Pancreas (tissue), 10 donors: Measurements from ENCODE around the gene DNM3. TPM values are rescaled to one million over a fixed set of nuclear protein-coding genes. Genes with fewer than 3 reads are reported as not detected.

Experiments used
- ATAC-seq, 4 donors: fragments of 200-7000 bp; cut with Tn5 transposase; one replicate each; pipeline versions ENCODE4 v1.8.0 to v1.9.1; 2020; ENCODE audit warnings: mild to moderate bottlenecking in 4 of 4, moderate library complexity in 4 of 4
- DNase-seq, 6 donors: peaks; one replicate each; pipeline ENCODE4 v3.0.0-alpha.2; 2020
- FAIRE-seq: peaks from 2 replicates; lab custom pipeline; 2012; peaks lifted over from hg19 to GRCh38; lab: Jason Lieb, UNC
- H3K27ac ChIP-seq, 4 donors: fragments of 200-600 bp; sonication (generic); 1 replicate in 3 of 4; 2 replicates in 1 of 4; pipeline versions ENCODE4 v1.5.0 to v1.8.0; 2020
- H3K27me3 ChIP-seq, 4 donors: fragments of 200-600 bp; one replicate each; pipeline ENCODE4 v1.8.0; 2021
- H3K36me3 ChIP-seq, 3 donors: fragments of 200-600 bp; sonication (generic) in 1 of 3; one replicate each; pipeline versions ENCODE4 v1.5.0 to v1.8.0; 2020 to 2021
- H3K4me1 ChIP-seq, 3 donors: fragments of 200-600 bp; one replicate each; pipeline ENCODE4 v1.8.0; 2021
- H3K4me3 ChIP-seq, 4 donors: fragments of 200-600 bp; sonication (generic) in 2 of 4; one replicate each; pipeline versions ENCODE4 v1.5.0 to v1.8.0; 2020 to 2021
- H3K9me3 ChIP-seq, 4 donors: fragments of 200-600 bp; one replicate each; pipeline ENCODE4 v1.8.0; 2021
- WGBS, 2 donors: extraction: QIAGEN DNeasy Blood & Tissue Kit; methylation state at CpG; one replicate each; pipeline ENCODE4 v1.1.7; 2013; 5-methylcytosine and 5-hydroxymethylcytosine counted together
- intact Hi-C, 3 donors: fragments of 100-400 bp; cut with DNase I; formaldehyde crosslinking; loops; one replicate each; pipeline versions ENCODE4 v1.11.1 to v1.14.2; 2022
- polyA plus RNA-seq, 2 donors: library from polyadenylated mRNA; stranded (reverse); fragments of 200-250 nt; gene quantifications; one replicate each; pipeline ENCODE4 v1.2.3, GENCODE V29; 2013
- total RNA-seq, 6 donors: library from RNA; stranded (reverse); fragmentation: NEBNext Ultra II Directional in 4 of 6; extraction: Animal tissue kit (Norgen Biotek cat#: 25700) in 4 of 6; gene quantifications; one replicate each; pipeline versions ENCODE4 v1.2.1 to v1.2.4, GENCODE V29; 2021 to 2023
- TF ChIP-seq, protein P1 (sequence below), 4 donors: fragments of 200-600 bp; sonication (generic) in 3 of 4; IDR thresholded peaks; one replicate each; pipeline versions ENCODE4 v1.5.0 to v1.8.0; 2021; ENCODE audit warnings: antibody characterized with exemption in 4 of 4
- donor health status: healthy with polysubstance abuse.
- donor health status: DM: no; HTN: no; CAD: no; lungs with moderate emphysema.
- donor health status: DM: no; HTN: no; CAD: no.
- donor health status: control.
- donor health status: control.
- donor health status: Bipolar disorder and iron deficiency.
- donor health status: DM: yes; HTN: yes; CAD: no.
- donor health status: DM: no; HTN: no; CAD: no.
- donor health status: DM: no; HTN: no; CAD: no.
- donor health status: DM: yes; HTN: yes; CAD: no.

The DNM3 gene
- total and polyA plus RNA-seq, 8 donors: 0.40 to 1.3 (median 0.78) TPM

DNA sequence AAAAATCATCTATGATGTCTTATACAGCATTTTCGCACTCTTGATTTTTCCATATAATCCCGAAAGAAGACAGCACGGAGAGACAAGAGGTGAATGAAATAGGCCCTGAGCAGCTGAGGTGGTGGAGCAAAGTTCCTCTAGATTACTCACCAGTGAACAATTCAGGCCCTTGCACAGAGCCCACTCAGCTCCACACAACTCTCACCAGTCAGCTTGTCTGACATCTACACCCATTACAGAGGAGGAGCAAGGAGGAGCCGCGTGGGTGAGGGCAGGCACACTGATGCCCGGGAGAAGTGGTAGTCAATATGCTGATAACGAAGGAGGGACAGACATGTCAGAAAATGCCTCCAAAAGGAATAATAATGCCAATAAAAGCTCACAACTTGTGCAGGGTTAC is 59.9 kb downstream of the DNM3 start:
- H3K36me3 ChIP-seq: no peaks in the 10 kb centered on the region
- no peak overlapping the region for H3K4me3 ChIP-seq
- H3K27ac ChIP-seq: no peak overlapping the region
- H3K9me3 ChIP-seq: no peaks in the 10 kb centered on the region
- FAIRE-seq (no peak), DNase-seq (no peak), ATAC-seq (no peak)
- TF ChIP-seq, protein P1, sequence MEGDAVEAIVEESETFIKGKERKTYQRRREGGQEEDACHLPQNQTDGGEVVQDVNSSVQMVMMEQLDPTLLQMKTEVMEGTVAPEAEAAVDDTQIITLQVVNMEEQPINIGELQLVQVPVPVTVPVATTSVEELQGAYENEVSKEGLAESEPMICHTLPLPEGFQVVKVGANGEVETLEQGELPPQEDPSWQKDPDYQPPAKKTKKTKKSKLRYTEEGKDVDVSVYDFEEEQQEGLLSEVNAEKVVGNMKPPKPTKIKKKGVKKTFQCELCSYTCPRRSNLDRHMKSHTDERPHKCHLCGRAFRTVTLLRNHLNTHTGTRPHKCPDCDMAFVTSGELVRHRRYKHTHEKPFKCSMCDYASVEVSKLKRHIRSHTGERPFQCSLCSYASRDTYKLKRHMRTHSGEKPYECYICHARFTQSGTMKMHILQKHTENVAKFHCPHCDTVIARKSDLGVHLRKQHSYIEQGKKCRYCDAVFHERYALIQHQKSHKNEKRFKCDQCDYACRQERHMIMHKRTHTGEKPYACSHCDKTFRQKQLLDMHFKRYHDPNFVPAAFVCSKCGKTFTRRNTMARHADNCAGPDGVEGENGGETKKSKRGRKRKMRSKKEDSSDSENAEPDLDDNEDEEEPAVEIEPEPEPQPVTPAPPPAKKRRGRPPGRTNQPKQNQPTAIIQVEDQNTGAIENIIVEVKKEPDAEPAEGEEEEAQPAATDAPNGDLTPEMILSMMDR (IDR thresholded peaks at IDR 0.05): no peak
- 91 to 95% methylated on average over 7 of the region's 7 CpGs for WGBS, 2 donors
- peaks cover 0 to 3% (median 0%) of the 10 kb centered on the region in 3 donors for H3K4me1 ChIP-seq
- intact Hi-C loops: no loop called here
- H3K27me3 ChIP-seq: no peaks in the 10 kb centered on the region

DNA sequence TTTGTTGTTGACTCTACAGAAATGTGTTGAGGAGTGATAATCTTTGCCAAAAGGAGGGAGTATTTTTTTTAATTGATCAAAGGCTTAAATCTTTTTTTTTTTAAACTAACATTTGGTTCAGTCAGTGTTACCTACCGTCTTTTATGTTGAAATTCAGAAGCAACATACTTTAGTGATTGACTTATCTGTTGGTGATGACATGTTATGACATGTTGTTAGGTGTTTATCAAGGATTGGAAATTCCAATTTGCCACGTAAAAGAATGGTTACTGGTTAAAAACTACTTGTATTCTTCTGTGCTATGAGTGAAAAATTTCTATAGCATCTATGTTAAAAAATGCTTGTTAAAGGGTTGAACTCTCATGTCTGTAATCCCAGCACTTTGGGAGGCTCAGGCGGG is 61.2 kb downstream of the DNM3 start:
- no peaks in the 10 kb centered on the region for H3K9me3 ChIP-seq
- H3K4me3 ChIP-seq: no peak overlapping the region
- no peak for DNase-seq
- no peaks in the 10 kb centered on the region for H3K36me3 ChIP-seq
- H3K27ac ChIP-seq: no peak overlapping the region
- 52 to 58% methylated on average over 3 of the region's 3 CpGs for whole genome bisulfite sequencing, 2 donors
- H3K4me1 ChIP-seq: peaks cover 0 to 3% (median 0%) of the 10 kb centered on the region in 3 donors
- TF ChIP-seq, protein P1 (IDR thresholded peaks at IDR 0.05): no peak
- no peaks in the 10 kb centered on the region for H3K27me3 ChIP-seq
- no peak for FAIRE-seq
- no peak for ATAC-seq
- intact Hi-C loops: no loop called here

DNA sequence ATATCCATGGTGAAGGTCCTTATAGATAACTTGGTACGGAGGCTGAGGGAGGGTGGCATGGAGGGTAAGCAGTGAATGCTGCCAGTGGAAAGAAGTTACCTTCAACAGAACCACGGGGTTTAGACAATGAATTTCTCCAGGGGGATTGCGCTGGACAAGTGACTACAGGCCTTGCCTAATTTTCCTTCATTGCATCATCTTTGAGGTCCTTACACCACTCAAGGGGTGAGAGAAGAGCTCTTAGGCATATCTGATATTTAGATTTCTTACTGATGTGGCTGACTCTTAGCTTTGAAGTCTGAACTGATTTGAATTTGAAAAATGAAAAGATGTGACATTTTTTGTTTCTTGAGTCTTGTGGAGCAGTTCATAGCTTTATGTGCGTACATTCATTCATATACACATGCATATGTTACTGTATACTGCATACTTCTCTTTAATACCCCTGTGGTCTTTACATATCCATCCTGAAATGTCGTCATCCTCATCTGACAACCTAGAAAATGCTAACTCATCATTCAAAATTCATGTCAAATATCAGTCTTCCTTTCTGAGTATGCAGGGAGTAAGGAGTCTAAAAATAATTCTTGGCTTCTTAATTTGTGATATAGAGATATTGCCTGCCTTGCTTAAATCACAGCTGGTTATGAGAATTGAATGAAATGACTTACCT is 63.6 kb downstream of the DNM3 start:
- no peaks in the 10 kb centered on the region for H3K36me3 ChIP-seq
- no peak overlapping the region for H3K27ac ChIP-seq
- no peaks in the 10 kb centered on the region for H3K9me3 ChIP-seq
- no peak for ATAC-seq
- intact Hi-C loops: no loop called here
- TF ChIP-seq, protein P1 (IDR thresholded peaks at IDR 0.05): no peak
- H3K4me3 ChIP-seq: no peak overlapping the region
- 74 to 80% methylated on average over 5 of the region's 5 CpGs for WGBS, 2 donors
- H3K4me1 ChIP-seq: peaks cover 0 to 3% (median 0%) of the 10 kb centered on the region in 3 donors
- DNase-seq: no peak
- no peaks in the 10 kb centered on the region for H3K27me3 ChIP-seq
- no peak for FAIRE-seq

DNA sequence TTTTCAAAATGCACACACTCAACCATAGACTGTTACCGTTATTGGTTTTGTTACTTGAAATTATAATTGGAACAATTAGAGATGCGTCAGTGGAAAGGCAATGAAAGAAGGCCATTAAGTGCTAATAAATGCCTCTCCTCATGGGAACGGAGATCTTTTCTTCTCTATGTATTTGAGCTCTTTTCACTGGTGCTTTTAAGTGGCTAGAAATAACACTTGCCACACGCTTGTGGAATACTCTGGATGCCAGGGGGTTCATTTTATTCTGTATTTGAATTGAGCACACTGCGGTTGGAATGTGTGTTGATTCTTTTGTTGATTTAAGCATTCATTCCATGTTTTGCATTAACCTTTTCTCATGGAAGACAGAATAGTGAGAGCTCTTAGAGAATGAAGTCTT is 68.4 kb downstream of the DNM3 start:
- Histone ChIP-seq H3K4me1 (peaks cover 0 to 4% (median 0%) of the 10 kb centered on the region in 3 donors), H3K27me3 (no peaks in the 10 kb centered on the region), H3K27ac (no peak overlapping the region), H3K36me3 (no peaks in the 10 kb centered on the region), H3K9me3 (no peaks in the 10 kb centered on the region), H3K4me3 (no peak overlapping the region)
- intact Hi-C loops: no loop called here
- ATAC-seq (no peak), FAIRE-seq (no peak), DNase-seq (no peak)
- WGBS, 2 donors: 72 to 74% methylated on average over 5 of the region's 5 CpGs
- TF ChIP-seq, protein P1 (IDR thresholded peaks at IDR 0.05): no peak

DNA sequence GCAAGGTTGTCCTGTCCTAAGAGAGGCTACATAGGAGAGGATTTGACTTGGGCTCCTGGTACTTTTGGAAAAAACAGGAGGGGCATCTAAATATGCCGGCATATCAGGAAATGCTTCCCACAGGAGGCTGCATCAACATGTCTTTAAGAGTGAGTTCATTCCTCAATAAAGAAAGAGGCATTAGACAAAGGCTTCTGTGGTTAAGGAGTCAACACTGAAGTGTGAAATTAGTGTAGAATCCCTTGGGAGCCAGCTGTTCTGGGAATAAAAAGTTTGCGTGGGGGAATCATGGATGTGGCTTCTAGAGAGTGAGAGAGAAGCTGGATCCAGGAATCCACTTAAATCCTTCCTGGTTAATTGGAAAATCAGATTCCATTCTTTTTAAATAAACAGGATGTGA is 69.5 kb downstream of the DNM3 start:
- H3K9me3 ChIP-seq: no peaks in the 10 kb centered on the region
- 76 to 80% methylated on average over 2 of the region's 2 CpGs for WGBS, 2 donors
- H3K27me3 ChIP-seq: no peaks in the 10 kb centered on the region
- no peak overlapping the region for H3K4me3 ChIP-seq
- peaks cover 0 to 4% (median 0%) of the 10 kb centered on the region in 3 donors for H3K4me1 ChIP-seq
- no peak overlapping the region for H3K27ac ChIP-seq
- TF ChIP-seq, protein P1 (IDR thresholded peaks at IDR 0.05): no peak
- intact Hi-C loops: no loop called here
- ATAC-seq (no peak), FAIRE-seq (no peak), DNase-seq (no peak)
- H3K36me3 ChIP-seq: no peaks in the 10 kb centered on the region
